Measurements from ENCODE around the gene SLC9A1. TPM values are rescaled to one million over a fixed set of nuclear protein-coding genes. Genes with fewer than 3 reads are reported as not detected.
"Not testable (repeated sequence)": the region's sequence is repeated elsewhere in the genome, so short reads cannot be mapped to it uniquely, and the experiment has no call there.

SLC9A1 gene
- 6.7 TPM for total RNA-seq

GRCh38 chr1:27154991-27155781 is at the start of gene SLC9A1:
TSS of gene SLC9A1 (minus strand) at chr1:27155125. CDS start at chr1:27154334, 791 bp downstream.
- DNase-seq (ENCODE audit: low read depth in 2 of 3, low spot score in 2 of 3), result peak; percentile 92 to 95 (median 93)

GRCh38 chr1:27203946-27204345 is 49.0 kb upstream of the SLC9A1 start:
- no peak for DNase-seq (ENCODE audit: low read depth in 2 of 3, low spot score in 2 of 3)

GRCh38 chr1:27201295-27201694 is 46.4 kb upstream of the SLC9A1 start:
- no peak for DNase-seq (ENCODE audit: low read depth in 2 of 3, low spot score in 2 of 3)

- DNase-seq (ENCODE audit: low read depth in 2 of 3, low spot score in 2 of 3), result no peak
These were observed 38.3 kb upstream of the SLC9A1 start for GRCh38 chr1:27193194-27193593.

GRCh38 chr1:27192039-27192529 is 37.2 kb upstream of the SLC9A1 start:
- DNase-seq (ENCODE audit: low read depth in 2 of 3, low spot score in 2 of 3), result no peak

GRCh38 chr1:27184665-27185064 is 29.7 kb upstream of the SLC9A1 start:
- DNase-seq (ENCODE audit: low read depth in 2 of 3, low spot score in 2 of 3), result not testable (repeated sequence)

- DNase-seq (ENCODE audit: low read depth in 2 of 3, low spot score in 2 of 3), result no peak
These were observed 25.1 kb upstream of the SLC9A1 start for GRCh38 chr1:27179979-27180378.

GRCh38 chr1:27179379-27179778 is 24.5 kb upstream of the SLC9A1 start:
- DNase-seq (ENCODE audit: low read depth in 2 of 3, low spot score in 2 of 3), result no peak

- no peak for DNase-seq (ENCODE audit: low read depth in 2 of 3, low spot score in 2 of 3)
These were observed 22.0 kb upstream of the SLC9A1 start for GRCh38 chr1:27176954-27177353.

GRCh38 chr1:27176323-27176722 is 21.4 kb upstream of the SLC9A1 start:
- DNase-seq (ENCODE audit: low read depth in 2 of 3, low spot score in 2 of 3), result no peak

GRCh38 chr1:27172992-27173391 is 18.1 kb upstream of the SLC9A1 start:
- DNase-seq (ENCODE audit: low read depth in 2 of 3, low spot score in 2 of 3), result not testable (repeated sequence)

GRCh38 chr1:27166929-27167328 is 12.0 kb upstream of the SLC9A1 start:
- no peak for DNase-seq (ENCODE audit: low read depth in 2 of 3, low spot score in 2 of 3)

- DNase-seq (ENCODE audit: low read depth in 2 of 3, low spot score in 2 of 3), result no peak
These were observed 11.5 kb upstream of the SLC9A1 start for GRCh38 chr1:27166351-27166802.

GRCh38 chr1:27163093-27163492 is 8.2 kb upstream of the SLC9A1 start:
- no peak for DNase-seq (ENCODE audit: low read depth in 2 of 3, low spot score in 2 of 3)

GRCh38 chr1:27162090-27162489 is 7.2 kb upstream of the SLC9A1 start:
- DNase-seq (ENCODE audit: low read depth in 2 of 3, low spot score in 2 of 3), result no peak

GRCh38 chr1:27161594-27161993 is 6.7 kb upstream of the SLC9A1 start:
- no peak for DNase-seq (ENCODE audit: low read depth in 2 of 3, low spot score in 2 of 3)

GRCh38 chr1:27157194-27157593 is 2.3 kb upstream of the SLC9A1 start:
- peak in 1 of 3 donors; percentile 34 for DNase-seq (ENCODE audit: low read depth in 2 of 3, low spot score in 2 of 3)

GRCh38 chr1:27154469-27154990 is 395 bp downstream of the SLC9A1 start:
- no peak for DNase-seq (ENCODE audit: low read depth in 2 of 3, low spot score in 2 of 3)

GRCh38 chr1:27153927-27154358 is 982 bp downstream of the SLC9A1 start:
- no peak for DNase-seq (ENCODE audit: low read depth in 2 of 3, low spot score in 2 of 3)

- no peak for DNase-seq (ENCODE audit: low read depth in 2 of 3, low spot score in 2 of 3)
These were observed 1.4 kb downstream of the SLC9A1 start for GRCh38 chr1:27153549-27153886.

GRCh38 chr1:27152829-27153548 is 1.9 kb downstream of the SLC9A1 start:
- DNase-seq (ENCODE audit: low read depth in 2 of 3, low spot score in 2 of 3), result no peak

Measured in hematopoietic multipotent progenitor cell (in vitro differentiated cells).